Measurements from ENCODE around the gene PBX1.

The PBX1 gene

GRCh38 chr1:164790081-164790480 is 231.1 kb downstream of the PBX1 start:
- DNase-seq (ENCODE audit: extremely low read depth, low read depth): no peak
- no peak for TF ChIP-seq CTCF (IDR thresholded peaks at IDR 0.05; ENCODE audit: low read depth, low read length, missing control alignments)
- no peak overlapping the region for H3K4me3 ChIP-seq (replicated peaks; ENCODE audit: low read depth, low read length)

GRCh38 chr1:164792410-164793004 is 233.5 kb downstream of the PBX1 start:
- H3K4me3 ChIP-seq (replicated peaks; ENCODE audit: low read depth, low read length): no peak overlapping the region
- TF ChIP-seq CTCF (IDR thresholded peaks at IDR 0.05; ENCODE audit: low read depth, low read length, missing control alignments): no peak
- DNase-seq (ENCODE audit: extremely low read depth, low read depth): no peak

GRCh38 chr1:164794356-164794755 is 235.4 kb downstream of the PBX1 start:
- TF ChIP-seq CTCF (IDR thresholded peaks at IDR 0.05; ENCODE audit: low read depth, low read length, missing control alignments): no peak
- DNase-seq (ENCODE audit: extremely low read depth, low read depth): peak; percentile 84
- H3K4me3 ChIP-seq (replicated peaks; ENCODE audit: low read depth, low read length): no peak overlapping the region

GRCh38 chr1:164796916-164797315 is 237.9 kb downstream of the PBX1 start:
- no peak for TF ChIP-seq CTCF (IDR thresholded peaks at IDR 0.05; ENCODE audit: low read depth, low read length, missing control alignments)
- H3K4me3 ChIP-seq (replicated peaks; ENCODE audit: low read depth, low read length): no peak overlapping the region
- DNase-seq (ENCODE audit: extremely low read depth, low read depth): no peak

- TF ChIP-seq CTCF (IDR thresholded peaks at IDR 0.05; ENCODE audit: low read depth, low read length, missing control alignments): no peak
- no peak overlapping the region for H3K4me3 ChIP-seq (replicated peaks; ENCODE audit: low read depth, low read length)
- DNase-seq (ENCODE audit: extremely low read depth, low read depth): no peak
Measured at GRCh38 chr1:164801246-164801731, 242.3 kb downstream of the PBX1 start.

GRCh38 chr1:164801791-164802502 is 243.0 kb downstream of the PBX1 start:
- DNase-seq (ENCODE audit: extremely low read depth, low read depth): no peak
- no peak for TF ChIP-seq CTCF (IDR thresholded peaks at IDR 0.05; ENCODE audit: low read depth, low read length, missing control alignments)
- no peak overlapping the region for H3K4me3 ChIP-seq (replicated peaks; ENCODE audit: low read depth, low read length)

Measured in HFF-Myc (cell line).